Measurements from ENCODE around the gene RTN4R.

GRCh38 chr22:20204311-20204710 is 63.8 kb downstream of the RTN4R start:
- no peak for TF ChIP-seq CTCF (IDR thresholded peaks at IDR 0.05; ENCODE audit: insufficient read depth, low read depth, low read length)
- TF ChIP-seq EZH2 (IDR thresholded peaks at IDR 0.05; ENCODE audit: insufficient read depth, low read length), result no peak
